ENCODE results near the gene AJAP1. TPM values are rescaled to one million over a fixed set of nuclear protein-coding genes. Genes with fewer than 3 reads are reported as not detected.

The AJAP1 gene
- total RNA-seq, 4 donors from 2014 or later, result under 0.01 to 0.21 (median 0.10) TPM

DNA sequence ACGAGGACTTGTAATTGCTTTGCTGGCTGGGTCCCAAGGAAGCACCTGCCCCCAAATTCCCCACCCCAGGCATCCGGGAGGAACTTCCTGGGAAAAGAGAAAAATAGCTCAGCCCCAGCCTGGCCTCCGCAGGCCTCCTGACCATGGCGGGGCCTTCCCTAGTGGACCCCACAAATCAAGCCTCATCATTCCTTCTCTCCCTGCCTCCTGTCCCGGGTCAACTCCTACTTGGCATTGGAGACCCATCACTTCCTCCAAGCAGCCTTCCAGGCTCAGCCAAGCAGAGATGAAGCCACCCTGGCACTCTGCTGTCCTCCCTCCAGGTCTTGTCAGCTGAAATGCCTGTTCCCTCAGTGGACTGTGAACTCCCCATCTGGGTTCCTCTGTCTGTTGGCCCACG, 38.0 kb downstream of the AJAP1 start:
- Histone ChIP-seq H3K4me1 (no peaks in the 10 kb centered on the region), H3K9me3 (peaks cover 0 to 5% (median 0%) of the 10 kb centered on the region in 4 donors), H3K27me3 (no peaks in the 10 kb centered on the region), H3K36me3 (no peaks in the 10 kb centered on the region), H3K4me3 (no peak overlapping the region), H3K27ac (no peak overlapping the region)
- DNase-seq (ENCODE audit: low spot score in 2 of 2), result no peak
- WGBS, 2 donors, result 76 to 79% methylated on average over 6 of the region's 6 CpGs
- no peak for TF ChIP-seq POLR2A (IDR thresholded peaks at IDR 0.05)

DNA sequence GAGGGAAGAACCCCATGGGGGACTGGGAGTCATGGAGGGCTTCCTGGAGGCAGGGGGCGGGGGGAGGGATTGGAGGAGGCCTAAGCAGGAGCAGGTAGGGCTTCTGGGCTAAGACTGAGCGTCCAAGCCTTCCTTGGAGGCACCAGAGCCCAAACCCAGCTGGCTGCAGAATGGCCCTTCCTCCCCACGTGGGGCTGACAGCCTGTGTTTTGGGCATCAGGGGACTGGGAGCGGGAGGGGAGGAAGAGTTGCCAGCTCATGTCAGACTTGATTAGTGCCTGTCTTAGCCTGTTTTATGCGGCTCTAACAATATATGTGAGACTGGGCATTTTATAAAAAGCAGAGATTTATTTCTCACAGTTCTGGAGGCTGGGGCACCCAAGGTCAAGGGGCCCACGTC, 38.9 kb downstream of the AJAP1 start:
- WGBS, 2 donors, result 56 to 57% methylated on average over 5 to 6 of the region's 6 CpGs

DNA sequence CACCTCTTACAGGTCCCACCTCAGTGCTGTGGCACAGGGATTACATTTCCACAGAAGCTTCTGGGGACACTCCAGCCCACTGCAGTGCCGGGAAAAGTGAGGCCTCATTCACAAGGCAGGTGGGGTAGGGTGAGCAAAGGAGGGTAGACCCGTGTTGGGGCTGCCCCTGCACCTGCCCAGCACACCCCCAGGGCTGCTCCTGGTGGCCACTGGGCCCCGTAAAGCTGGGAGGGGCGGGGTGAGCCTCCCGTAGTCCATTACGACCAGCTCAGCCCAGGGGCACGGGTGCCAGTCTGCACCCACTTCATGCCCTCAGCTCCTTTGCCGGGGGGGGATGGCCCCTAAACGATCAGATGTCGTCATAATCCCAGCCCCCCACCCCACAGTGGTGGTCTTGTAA, 39.5 kb downstream of the AJAP1 start:
- WGBS, 2 donors, result 64 to 84% methylated on average over 10 of the region's 10 CpGs
- no peaks in the 10 kb centered on the region for H3K4me1 ChIP-seq
- H3K4me3 ChIP-seq, result no peak overlapping the region
- H3K36me3 ChIP-seq, result no peaks in the 10 kb centered on the region
- H3K27me3 ChIP-seq, result no peaks in the 10 kb centered on the region
- DNase-seq (ENCODE audit: low spot score in 2 of 2), result no peak
- H3K9me3 ChIP-seq, result peaks cover 0 to 5% (median 0%) of the 10 kb centered on the region in 4 donors
- no peak overlapping the region for H3K27ac ChIP-seq
- TF ChIP-seq, protein P1, sequence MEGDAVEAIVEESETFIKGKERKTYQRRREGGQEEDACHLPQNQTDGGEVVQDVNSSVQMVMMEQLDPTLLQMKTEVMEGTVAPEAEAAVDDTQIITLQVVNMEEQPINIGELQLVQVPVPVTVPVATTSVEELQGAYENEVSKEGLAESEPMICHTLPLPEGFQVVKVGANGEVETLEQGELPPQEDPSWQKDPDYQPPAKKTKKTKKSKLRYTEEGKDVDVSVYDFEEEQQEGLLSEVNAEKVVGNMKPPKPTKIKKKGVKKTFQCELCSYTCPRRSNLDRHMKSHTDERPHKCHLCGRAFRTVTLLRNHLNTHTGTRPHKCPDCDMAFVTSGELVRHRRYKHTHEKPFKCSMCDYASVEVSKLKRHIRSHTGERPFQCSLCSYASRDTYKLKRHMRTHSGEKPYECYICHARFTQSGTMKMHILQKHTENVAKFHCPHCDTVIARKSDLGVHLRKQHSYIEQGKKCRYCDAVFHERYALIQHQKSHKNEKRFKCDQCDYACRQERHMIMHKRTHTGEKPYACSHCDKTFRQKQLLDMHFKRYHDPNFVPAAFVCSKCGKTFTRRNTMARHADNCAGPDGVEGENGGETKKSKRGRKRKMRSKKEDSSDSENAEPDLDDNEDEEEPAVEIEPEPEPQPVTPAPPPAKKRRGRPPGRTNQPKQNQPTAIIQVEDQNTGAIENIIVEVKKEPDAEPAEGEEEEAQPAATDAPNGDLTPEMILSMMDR (IDR thresholded peaks at IDR 0.05), result no peak
- no peak for TF ChIP-seq POLR2A (IDR thresholded peaks at IDR 0.05)
- no peak for TF ChIP-seq EP300 (IDR thresholded peaks at IDR 0.05)

More for the DNA sequence above, 38.9 kb downstream of the AJAP1 start:
- H3K9me3 ChIP-seq, result peaks cover 0 to 5% (median 0%) of the 10 kb centered on the region in 4 donors
- no peaks in the 10 kb centered on the region for H3K4me1 ChIP-seq
- H3K27ac ChIP-seq, result no peak overlapping the region
- no peaks in the 10 kb centered on the region for H3K36me3 ChIP-seq
- H3K27me3 ChIP-seq, result no peaks in the 10 kb centered on the region
- no peak for DNase-seq (ENCODE audit: low spot score in 2 of 2)
- H3K4me3 ChIP-seq, result no peak overlapping the region
- no peak for TF ChIP-seq EP300 (IDR thresholded peaks at IDR 0.05)
- TF ChIP-seq, protein P1 (IDR thresholded peaks at IDR 0.05), result no peak
- no peak for TF ChIP-seq POLR2A (IDR thresholded peaks at IDR 0.05)

DNA sequence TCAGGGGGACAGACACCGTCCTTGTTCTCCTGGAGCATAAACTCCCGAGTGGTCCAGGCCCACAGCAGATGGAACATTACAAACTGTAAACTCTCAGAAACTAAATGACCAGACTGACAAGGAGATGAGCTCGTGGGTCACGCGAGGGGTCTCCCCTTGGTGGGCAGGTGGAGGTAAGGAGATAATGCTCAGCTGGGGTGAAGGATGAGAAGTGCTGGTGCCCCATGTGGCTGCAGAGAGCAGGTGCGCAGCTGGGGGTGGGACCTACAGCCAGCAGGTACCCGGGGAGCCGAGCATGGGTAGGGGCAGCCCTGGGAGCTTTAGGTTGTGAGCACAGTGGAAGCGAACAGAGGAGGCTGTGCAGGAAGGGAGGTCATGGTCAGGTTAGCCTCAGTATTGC, 40.1 kb downstream of the AJAP1 start:
- Histone ChIP-seq H3K4me3 (no peak overlapping the region), H3K36me3 (no peaks in the 10 kb centered on the region), H3K4me1 (peaks cover 0 to 3% (median 0%) of the 10 kb centered on the region in 4 donors), H3K27me3 (no peaks in the 10 kb centered on the region), H3K27ac (no peak overlapping the region), H3K9me3 (peaks cover 0 to 5% (median 0%) of the 10 kb centered on the region in 4 donors)
- TF ChIP-seq POLR2A (IDR thresholded peaks at IDR 0.05) (no peak), EP300 (IDR thresholded peaks at IDR 0.05) (no peak)
- TF ChIP-seq, protein P1 (IDR thresholded peaks at IDR 0.05), result no peak
- DNase-seq (ENCODE audit: low spot score in 2 of 2), result no peak
- 80 to 87% methylated on average over 9 of the region's 9 CpGs for WGBS, 2 donors

DNA sequence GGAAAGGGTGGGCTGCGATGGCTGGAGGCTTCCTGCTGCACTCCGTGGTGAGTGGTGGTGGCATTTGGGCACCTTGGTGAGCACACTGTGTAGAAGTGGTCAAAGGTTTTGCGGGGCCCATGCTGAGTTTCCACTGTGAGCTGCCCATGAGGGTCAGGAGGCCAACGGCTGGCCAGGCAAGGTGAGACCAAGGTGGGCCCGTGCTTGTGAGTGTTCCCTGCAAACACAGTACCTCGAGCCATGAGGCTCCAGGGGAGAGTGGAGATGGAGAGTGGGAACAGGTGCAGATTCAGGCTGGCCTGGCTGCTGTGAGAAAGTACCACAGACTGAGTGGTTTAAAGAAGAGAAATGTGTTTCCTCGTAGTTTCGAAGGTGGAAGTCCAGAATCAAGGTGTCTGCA, 40.8 kb downstream of the AJAP1 start:
- H3K4me1 ChIP-seq, result peaks cover 0 to 10% (median 0%) of the 10 kb centered on the region in 4 donors

DNA sequence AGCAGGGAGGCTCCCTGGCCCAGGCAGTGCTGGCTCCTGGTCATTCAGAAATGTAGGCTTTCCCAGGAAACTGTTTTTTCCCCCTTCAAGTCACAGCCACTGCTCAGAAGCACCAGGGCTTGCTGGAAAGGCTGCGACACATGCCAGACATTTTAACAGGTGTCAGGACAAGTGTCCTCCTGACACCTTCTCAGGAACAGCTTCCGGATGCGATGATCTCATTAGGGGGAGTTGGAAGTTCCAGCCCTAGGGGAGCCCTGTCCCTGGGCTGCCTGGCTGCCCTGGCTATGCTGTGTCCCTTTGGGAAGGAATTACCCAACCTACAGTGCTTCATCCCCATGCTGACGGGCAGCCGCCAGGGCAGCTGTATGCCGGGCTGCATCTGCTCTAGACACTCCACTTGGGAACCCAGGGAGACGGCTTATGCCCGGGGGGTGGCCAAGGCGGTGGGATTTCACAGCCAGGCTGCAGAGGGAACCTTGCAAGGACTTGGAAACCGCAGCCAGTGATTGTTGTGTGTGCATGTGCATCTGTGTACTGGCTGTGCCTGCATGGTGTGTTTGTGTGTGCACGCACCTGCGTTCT, 41.8 kb downstream of the AJAP1 start:
- WGBS, 2 donors, result 71 to 85% methylated on average over 10 to 12 of the region's 12 CpGs
- TF ChIP-seq, protein P1 (IDR thresholded peaks at IDR 0.05), result no peak
- TF ChIP-seq EP300 (IDR thresholded peaks at IDR 0.05), result no peak
- TF ChIP-seq POLR2A (IDR thresholded peaks at IDR 0.05), result no peak
- Histone ChIP-seq H3K4me3 (no peak overlapping the region), H3K27ac (no peak overlapping the region), H3K4me1 (peaks cover 0 to 10% (median 0%) of the 10 kb centered on the region in 4 donors), H3K9me3 (peaks cover 0 to 5% (median 0%) of the 10 kb centered on the region in 4 donors), H3K27me3 (no peaks in the 10 kb centered on the region), H3K36me3 (no peaks in the 10 kb centered on the region)
- no peak for DNase-seq (ENCODE audit: low spot score in 2 of 2)

More for the DNA sequence above, 40.8 kb downstream of the AJAP1 start:
- H3K36me3 ChIP-seq, result no peaks in the 10 kb centered on the region
- WGBS, 2 donors, result 92 to 93% methylated on average over 8 of the region's 8 CpGs
- H3K27ac ChIP-seq, result no peak overlapping the region
- no peak for TF ChIP-seq POLR2A (IDR thresholded peaks at IDR 0.05)
- no peak for TF ChIP-seq EP300 (IDR thresholded peaks at IDR 0.05)
- no peaks in the 10 kb centered on the region for H3K27me3 ChIP-seq
- no peak for DNase-seq (ENCODE audit: low spot score in 2 of 2)
- H3K9me3 ChIP-seq, result peaks cover 0 to 5% (median 0%) of the 10 kb centered on the region in 4 donors
- H3K4me3 ChIP-seq, result no peak overlapping the region
